Measurements from ENCODE around the gene IGSF9.

DNA sequence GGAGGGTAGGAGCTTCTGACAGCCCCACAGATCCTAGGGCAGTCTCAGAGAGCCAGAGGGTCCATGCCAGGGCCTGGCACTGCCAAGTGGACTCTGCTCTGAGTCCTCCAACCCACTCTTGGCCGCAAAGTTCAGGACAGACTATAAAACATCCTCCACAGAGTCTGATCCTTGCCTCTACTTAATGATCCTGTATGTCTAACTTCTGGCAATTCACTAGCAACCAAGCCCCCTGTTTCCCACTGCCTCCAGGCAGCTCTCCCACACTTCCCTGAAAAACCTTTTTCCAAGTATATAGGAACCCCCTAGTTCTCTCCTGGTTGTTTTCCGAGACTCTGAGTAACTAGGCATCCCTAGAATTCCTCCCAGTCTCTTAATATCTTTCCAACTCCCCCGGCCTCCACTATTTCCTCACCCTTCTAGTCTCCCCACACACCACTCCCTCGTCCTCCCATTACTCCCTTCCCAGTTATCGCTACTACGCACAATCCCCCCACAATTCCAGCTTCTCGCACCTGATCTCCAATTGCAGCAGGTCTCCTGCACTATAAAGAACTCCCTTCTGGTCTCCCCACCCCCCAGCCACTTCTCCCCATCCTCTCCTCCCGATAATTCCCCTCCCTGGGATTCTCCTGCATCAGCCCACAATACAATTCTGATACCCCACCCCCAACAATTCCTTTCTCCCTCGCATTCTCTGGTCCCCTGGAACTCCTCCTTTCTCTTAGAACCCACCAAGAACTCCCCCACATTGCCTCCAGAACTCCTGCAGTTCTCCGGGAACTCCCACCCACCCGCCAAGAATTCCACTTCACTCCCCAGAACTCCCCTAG, 574 bp downstream of the IGSF9 start:
- TF ChIP-seq EZH2 (IDR thresholded peaks at IDR 0.05; ENCODE audit: insufficient read depth, poor library complexity, severe bottlenecking) (no peak), EZH2phosphoT487 (IDR thresholded peaks at IDR 0.05; ENCODE audit: insufficient read depth, low read depth) (no peak)
